Naive thymus-derived CD8-positive, alpha-beta T cell (primary cell): ENCODE measurements around the gene PRG2. TPM values are rescaled to one million over a fixed set of nuclear protein-coding genes. Genes with fewer than 3 reads are reported as not detected.
"Not testable (repeated sequence)": the region's sequence is repeated elsewhere in the genome, so short reads cannot be mapped to it uniquely, and the experiment has no call there.

ENCODE experiments used
- ATAC-seq, 2 donors: fragments of 150-1000 bp; cut with Tn5 transposase in 1 of 2; sonication (Bioruptor Pico), chemical (Tn5 transposase) in 1 of 2; 1 replicate in 1 of 2; 2 replicates in 1 of 2; pipeline ENCODE4 v1.10.0; 2021; ENCODE audit warnings: mild to moderate bottlenecking in 2 of 2, moderate library complexity in 2 of 2
- POLR2A ChIA-PET: fragments of 350-600 bp; sonication (Branson Sonifier 250); formaldehyde crosslinking; loops from one replicate; lab custom pipeline; 2021; ENCODE audit warnings: antibody characterized with exemption; lab: Charles Lee
- DNase-seq, 10 donors: peaks; one replicate each; pipeline versions ENCODE4 v3.0.0 to v3.0.0-alpha.2; 2020 to 2022
- H3K27ac Mint-ChIP-seq, 10 donors: one replicate each; pipeline ENCODE4 v1.8.0; 2020 to 2022; ENCODE audit warnings: mild to moderate bottlenecking in 10 of 10, mixed read lengths in 10 of 10, moderate library complexity in 4 of 10, inconsistent platforms in 1 of 10
- H3K27me3 Mint-ChIP-seq, 5 donors: one replicate each; pipeline ENCODE4 v1.8.0; 2021 to 2022; ENCODE audit warnings: mixed read lengths in 5 of 5
- H3K36me3 Mint-ChIP-seq, 3 donors: one replicate each; pipeline ENCODE4 v1.8.0; 2020 to 2022; ENCODE audit warnings: mixed read lengths in 3 of 3, mild to moderate bottlenecking in 2 of 3, inconsistent platforms in 1 of 3
- H3K4me1 Mint-ChIP-seq, 4 donors: one replicate each; pipeline ENCODE4 v1.8.0; 2021 to 2022; ENCODE audit warnings: mixed read lengths in 4 of 4
- H3K4me3 Mint-ChIP-seq, 10 donors: one replicate each; pipeline ENCODE4 v1.8.0; 2020 to 2022; ENCODE audit warnings: mild to moderate bottlenecking in 10 of 10, mixed read lengths in 10 of 10, moderate library complexity in 6 of 10, inconsistent platforms in 1 of 10
- H3K9me3 Mint-ChIP-seq, 9 donors: one replicate each; pipeline ENCODE4 v1.8.0; 2020 to 2022; ENCODE audit warnings: mixed read lengths in 9 of 9, mild to moderate bottlenecking in 3 of 9, inconsistent platforms in 1 of 9, moderate library complexity in 1 of 9
- polyA plus RNA-seq, 3 donors: library from polyadenylated mRNA; unstranded; fragments of 300-500 nt; fragmentation: Illumina TruSeq; gene quantifications; one replicate each; pipeline ENCODE4 v1.2.3, GENCODE V29; 2021
- total RNA-seq, 8 experiments: library from RNA in 2 of 8; stranded (reverse) in 2 of 8; gene quantifications; one replicate each; pipeline ENCODE4 v1.2.3 and lab custom pipeline; 2021 to 2026

The PRG2 gene
- total and polyA plus RNA-seq, 5 experiments from 2014 or later, result not detected

DNA sequence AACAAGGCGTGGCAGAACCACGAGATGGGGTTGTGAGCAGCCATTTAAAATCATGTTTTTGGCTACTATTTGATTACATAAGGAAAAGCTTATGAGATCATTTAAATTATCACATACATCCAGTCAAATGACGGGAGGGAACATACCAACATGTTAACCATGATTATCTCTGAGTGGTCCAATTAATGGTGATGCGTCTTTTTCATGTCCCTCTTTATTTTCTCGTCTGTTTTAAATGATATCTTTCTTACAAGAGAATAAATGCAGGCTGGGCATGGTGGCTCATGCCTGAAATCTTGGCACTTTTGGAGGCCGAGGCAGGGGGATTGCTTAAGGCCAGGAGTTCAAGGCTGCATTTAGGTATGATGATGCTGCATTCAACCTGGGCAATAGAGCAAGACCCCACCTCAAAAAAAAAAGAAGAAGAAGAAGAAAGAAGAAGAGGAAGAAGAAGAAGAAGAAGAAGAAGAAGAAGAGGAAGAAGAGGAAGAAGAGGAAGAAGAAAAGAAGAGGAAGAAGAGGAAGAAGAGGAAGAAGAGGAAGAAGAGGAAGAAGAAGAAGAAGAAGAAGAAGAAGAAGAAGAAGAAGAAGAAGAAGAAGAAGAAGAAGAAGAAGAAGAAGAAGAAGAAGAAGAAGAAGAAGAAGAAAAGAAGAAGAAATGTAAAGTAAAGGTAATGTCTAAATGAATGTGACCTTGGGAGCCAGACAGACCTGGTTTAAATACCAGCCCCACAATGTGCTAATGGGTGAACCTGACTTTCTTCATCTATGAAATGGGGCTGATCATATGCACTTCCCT, 12.8 kb upstream of the PRG2 start:
- H3K27me3 Mint-ChIP-seq, H3K4me3 Mint-ChIP-seq, DNase-seq, ATAC-seq, H3K9me3 Mint-ChIP-seq: not testable (repeated sequence)
- peaks cover 2 to 14% (median 8%) of the 10 kb centered on the region in 4 donors for H3K4me1 Mint-ChIP-seq
- peak overlapping the region in 1 of 10 donors; percentile 47 for H3K27ac Mint-ChIP-seq
- POLR2A ChIA-PET, result interaction anchor here (0.5 kb wide), 1 partner anchor 15 kb away, joined by 4 read pairs; no protein-coding TSS in a partner anchor
- H3K36me3 Mint-ChIP-seq, result peaks cover 0 to 22% (median 4%) of the 10 kb centered on the region in 3 donors

DNA sequence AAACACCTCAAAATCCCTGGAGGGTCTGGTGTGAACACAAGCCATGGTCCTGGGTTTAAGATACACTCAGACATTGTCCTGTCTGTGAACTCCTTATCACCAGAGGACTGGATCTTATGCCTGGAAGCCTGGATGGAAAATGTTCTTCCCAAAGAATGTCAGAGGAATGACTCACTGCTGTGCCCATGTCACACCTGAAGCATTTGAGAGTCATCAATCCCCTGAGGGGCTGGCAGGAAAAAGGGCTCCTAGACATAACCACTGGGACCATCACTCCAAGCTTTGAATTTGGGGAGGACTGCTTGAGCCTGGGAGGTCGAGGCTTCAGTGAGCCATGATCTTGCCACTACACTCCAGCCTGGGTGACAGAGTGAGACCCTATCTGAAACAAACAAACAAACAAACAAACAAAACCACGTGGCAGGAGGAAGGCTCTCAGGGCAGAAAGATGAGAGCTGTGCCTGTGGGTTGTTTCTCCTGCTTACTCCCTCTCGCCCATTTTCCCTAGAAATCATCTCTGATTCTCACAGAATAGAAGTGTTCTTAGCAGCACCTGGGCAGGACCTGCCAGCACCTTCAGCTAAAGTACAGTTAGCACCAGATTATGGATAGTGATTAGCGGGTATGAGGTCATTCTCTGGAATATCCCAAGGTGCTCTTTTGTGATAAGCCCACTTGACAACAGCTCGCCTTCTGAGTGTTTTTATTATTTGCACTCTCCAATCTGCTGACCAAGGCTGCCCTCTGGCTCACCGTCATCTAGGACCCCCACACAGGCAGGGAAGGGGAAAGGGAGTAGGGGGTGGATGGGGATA, 11.9 kb upstream of the PRG2 start:
- POLR2A ChIA-PET, result no interaction called here
- Mint-ChIP-seq H3K4me1 (peaks cover 2 to 14% (median 8%) of the 10 kb centered on the region in 4 donors), H3K9me3 (no peaks in the 10 kb centered on the region), H3K36me3 (peaks cover 0 to 14% (median 0%) of the 10 kb centered on the region in 3 donors), H3K27me3 (peaks cover 0 to 3% (median 0%) of the 10 kb centered on the region in 5 donors), H3K27ac (peak overlapping the region in 1 of 10 donors; percentile 47), H3K4me3 (no peak overlapping the region)
- DNase-seq, result no peak
- ATAC-seq, result no peak

DNA sequence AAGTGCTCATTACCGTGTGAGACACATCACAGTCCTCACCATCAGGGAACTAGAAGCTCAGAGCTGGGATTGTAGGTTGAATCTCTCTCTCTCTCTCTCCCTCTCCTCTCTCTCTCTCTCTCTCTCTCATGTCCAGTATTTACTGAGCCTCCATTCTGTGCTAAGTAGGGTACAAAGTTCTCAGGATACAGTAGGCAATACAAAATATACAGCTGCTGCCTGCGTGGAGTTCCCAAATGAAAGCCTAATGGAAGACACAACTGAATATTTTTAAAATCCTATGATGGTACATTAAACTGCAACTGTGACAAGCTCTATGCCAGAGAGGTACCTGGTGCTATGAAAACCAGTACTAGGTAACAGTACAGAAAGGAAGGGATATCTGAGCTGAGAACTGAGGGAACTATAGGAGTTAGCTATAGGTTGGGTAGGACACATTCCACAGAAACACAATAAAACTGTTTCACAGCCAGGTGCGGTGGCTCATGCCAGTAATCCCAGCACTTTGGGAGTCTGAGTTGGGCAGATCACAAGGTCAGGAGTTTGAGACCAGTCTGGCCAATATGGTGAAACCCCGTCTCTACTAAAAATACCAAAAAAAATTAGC, 9.6 kb upstream of the PRG2 start:
- H3K9me3 Mint-ChIP-seq, result no peaks in the 10 kb centered on the region
- peaks cover 0 to 2% (median 0%) of the 10 kb centered on the region in 3 donors for H3K36me3 Mint-ChIP-seq
- no peak for DNase-seq
- ATAC-seq, result no peak
- no peak overlapping the region for H3K4me3 Mint-ChIP-seq
- H3K4me1 Mint-ChIP-seq, result peaks cover 0 to 2% (median 0%) of the 10 kb centered on the region in 4 donors
- POLR2A ChIA-PET, result no interaction called here
- no peak overlapping the region for H3K27ac Mint-ChIP-seq
- peaks cover 0 to 3% (median 0%) of the 10 kb centered on the region in 5 donors for H3K27me3 Mint-ChIP-seq

DNA sequence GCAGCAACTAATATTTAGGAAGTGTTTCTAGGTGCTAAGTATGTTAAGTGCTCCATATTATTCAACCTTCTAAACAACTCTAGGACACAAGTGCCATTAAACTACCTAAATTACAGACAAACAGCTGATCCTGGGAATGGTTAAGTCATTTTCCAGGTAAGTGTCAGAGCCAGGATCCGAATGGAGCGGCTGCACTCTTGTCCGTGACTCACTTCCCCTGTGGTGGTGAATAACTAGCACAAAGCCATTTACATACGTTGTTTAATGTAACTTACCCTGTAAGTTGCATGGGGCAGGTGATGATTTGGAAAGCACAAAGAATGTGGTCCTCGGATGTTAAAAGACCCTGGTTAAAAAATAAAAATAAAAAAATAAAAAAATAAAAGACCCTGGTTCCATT, 8.8 kb upstream of the PRG2 start:
- no peaks in the 10 kb centered on the region for H3K9me3 Mint-ChIP-seq
- DNase-seq, result no peak
- H3K36me3 Mint-ChIP-seq, result peaks cover 0 to 2% (median 0%) of the 10 kb centered on the region in 3 donors
- H3K27ac Mint-ChIP-seq, result no peak overlapping the region
- POLR2A ChIA-PET, result no interaction called here
- H3K4me1 Mint-ChIP-seq, result peaks cover 0 to 2% (median 0%) of the 10 kb centered on the region in 4 donors
- no peak overlapping the region for H3K4me3 Mint-ChIP-seq
- no peak for ATAC-seq
- H3K27me3 Mint-ChIP-seq, result peaks cover 0 to 3% (median 0%) of the 10 kb centered on the region in 5 donors

DNA sequence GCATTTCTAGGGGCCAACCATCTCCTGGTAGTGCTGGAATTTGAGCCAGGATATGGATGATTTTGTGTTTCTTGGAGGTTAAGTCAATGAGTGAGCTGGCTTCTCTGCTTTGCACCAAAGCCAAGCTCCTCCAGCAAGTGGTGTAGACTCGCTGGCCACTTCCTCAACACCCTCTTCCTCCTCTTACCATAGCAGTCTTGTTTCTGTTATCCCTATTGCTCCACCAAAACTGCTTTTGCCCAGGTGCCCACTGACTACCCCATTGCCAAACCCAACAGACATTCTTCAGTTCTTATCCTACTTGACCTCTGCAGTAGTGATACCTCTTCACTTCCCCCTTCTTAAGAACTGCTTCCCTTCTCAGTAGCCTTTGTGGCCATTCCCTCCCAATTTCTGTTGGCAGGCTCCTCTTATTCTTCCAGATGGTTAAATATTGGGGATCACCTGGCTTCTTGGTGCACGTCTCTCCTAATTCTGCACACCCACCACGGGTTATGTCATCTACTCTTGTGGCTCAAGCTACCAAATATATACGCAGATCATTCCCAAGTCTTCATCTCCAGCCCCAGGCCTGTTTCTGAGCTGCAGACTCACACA, 7.0 kb upstream of the PRG2 start:
- H3K4me1 Mint-ChIP-seq, result no peaks in the 10 kb centered on the region
- H3K27ac Mint-ChIP-seq, result no peak overlapping the region
- DNase-seq (no peak), ATAC-seq (no peak)
- H3K9me3 Mint-ChIP-seq, result no peaks in the 10 kb centered on the region
- POLR2A ChIA-PET, result no interaction called here
- H3K4me3 Mint-ChIP-seq, result no peak overlapping the region
- H3K27me3 Mint-ChIP-seq, result no peaks in the 10 kb centered on the region
- H3K36me3 Mint-ChIP-seq, result no peaks in the 10 kb centered on the region

DNA sequence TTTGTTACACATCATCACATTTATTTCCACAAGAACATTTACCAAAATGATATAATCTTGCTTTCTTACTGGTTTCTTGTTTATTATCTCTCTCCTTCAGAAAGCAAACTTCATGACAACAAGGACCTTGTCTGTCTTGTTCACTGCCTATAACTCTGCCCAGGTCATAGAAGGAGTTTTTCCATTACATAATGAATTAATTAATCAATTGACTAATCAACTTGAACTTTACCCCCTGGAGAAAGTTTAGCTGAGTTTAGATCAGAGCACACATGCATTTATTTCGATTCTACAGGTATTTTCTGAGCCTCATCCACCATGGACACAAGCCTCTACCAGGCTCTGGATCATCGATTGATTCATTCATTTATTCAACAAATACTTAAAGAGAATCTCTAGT, 6.3 kb upstream of the PRG2 start:
- Mint-ChIP-seq H3K27ac (no peak overlapping the region), H3K36me3 (no peaks in the 10 kb centered on the region), H3K27me3 (no peaks in the 10 kb centered on the region), H3K4me1 (no peaks in the 10 kb centered on the region), H3K9me3 (no peaks in the 10 kb centered on the region), H3K4me3 (no peak overlapping the region)
- ATAC-seq (no peak), DNase-seq (no peak)
- POLR2A ChIA-PET, result no interaction called here

DNA sequence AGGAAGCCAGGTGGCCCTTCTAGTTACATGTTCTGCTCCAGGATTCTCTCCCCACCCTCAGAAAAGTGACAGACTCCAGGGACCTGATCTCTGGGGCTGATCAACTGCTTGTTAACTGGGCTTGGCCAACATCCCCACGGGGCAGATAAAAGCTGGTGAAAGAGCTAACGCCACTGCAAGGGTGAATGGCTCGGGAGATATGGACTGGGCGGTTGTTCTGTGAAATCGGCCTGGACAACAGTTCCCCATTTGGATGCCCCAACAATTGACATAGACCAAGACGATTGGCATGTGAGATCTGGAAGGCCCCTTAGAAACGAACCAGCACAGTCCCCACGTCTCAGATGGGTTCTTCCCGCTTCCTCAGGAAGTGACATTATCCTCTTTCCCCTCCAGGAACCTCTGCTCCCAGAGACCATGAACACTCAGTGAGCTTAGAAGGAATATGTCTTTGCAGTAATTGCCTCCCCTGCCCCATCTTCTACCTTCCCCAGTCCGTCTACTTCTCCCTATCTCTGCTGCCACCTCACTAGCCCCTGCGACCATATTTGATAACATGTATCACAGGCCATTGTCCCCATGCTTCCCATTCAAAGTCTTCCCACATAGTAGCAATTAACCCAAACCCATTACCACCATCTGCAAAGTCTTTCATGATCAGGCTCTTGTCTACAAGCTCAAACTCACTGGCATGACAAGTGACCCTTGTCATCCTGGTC, 5.6 kb upstream of the PRG2 start:
- Mint-ChIP-seq H3K36me3 (no peaks in the 10 kb centered on the region), H3K9me3 (no peaks in the 10 kb centered on the region), H3K4me3 (no peak overlapping the region), H3K27me3 (no peaks in the 10 kb centered on the region), H3K4me1 (no peaks in the 10 kb centered on the region), H3K27ac (no peak overlapping the region)
- POLR2A ChIA-PET, result no interaction called here
- no peak for ATAC-seq
- no peak for DNase-seq

DNA sequence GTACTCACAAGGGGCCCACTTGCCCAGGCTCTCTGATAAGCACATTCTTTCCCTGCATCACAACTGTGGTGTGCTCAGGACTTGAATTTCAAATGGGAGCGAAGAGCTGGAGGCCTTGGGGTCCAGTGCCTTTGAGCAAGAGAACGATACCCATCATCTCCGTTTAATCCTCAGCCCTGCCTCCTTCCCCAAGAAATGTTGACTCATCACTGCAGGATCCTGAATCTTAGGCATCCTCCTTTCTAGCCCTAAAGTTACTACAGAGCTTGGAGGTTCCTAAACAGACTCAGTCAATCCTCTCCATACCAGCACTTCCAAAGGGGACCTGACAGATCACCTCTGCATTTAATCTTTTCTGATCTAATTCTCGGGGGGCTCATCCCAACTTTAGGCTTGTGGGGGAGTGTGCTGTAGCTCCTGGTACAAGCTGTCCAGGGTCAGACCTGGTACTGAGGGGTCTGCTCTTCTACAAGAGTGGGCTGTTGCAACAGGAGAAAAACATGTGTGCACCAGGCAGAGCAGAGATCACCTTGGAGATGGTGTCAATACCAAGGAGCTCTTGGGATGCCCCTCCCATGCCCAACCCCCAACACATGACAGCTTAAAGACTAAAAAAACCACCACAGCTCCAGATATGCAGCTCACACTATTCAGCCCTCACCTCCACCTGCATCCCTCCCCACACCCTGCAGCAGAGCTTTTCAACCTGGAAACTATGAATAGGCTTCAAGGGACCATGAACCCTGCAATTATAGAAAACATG, 3.9 kb upstream of the PRG2 start:
- ATAC-seq (no peak), DNase-seq (no peak)
- Mint-ChIP-seq H3K27ac (no peak overlapping the region), H3K36me3 (no peaks in the 10 kb centered on the region), H3K4me3 (no peak overlapping the region), H3K9me3 (no peaks in the 10 kb centered on the region), H3K4me1 (peaks cover 0 to 2% (median 0%) of the 10 kb centered on the region in 4 donors), H3K27me3 (peaks cover 0 to 3% (median 0%) of the 10 kb centered on the region in 5 donors)
- POLR2A ChIA-PET, result no interaction called here

DNA sequence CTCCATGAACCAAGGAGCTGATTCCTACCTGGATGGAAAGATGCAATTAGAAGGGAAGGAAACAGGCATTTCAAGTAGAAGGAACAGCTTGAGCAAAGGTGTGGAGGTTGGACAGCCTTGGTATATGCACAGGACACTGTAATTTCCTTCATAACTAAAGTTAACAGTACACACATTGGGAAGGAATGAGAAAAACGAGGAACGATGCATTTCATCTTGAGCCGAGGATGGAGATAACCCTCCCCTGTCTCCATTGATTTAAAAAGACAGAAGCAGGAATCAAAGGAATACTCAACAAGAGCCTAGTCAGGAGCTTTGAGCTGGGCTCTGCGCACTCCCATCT, 2.3 kb upstream of the PRG2 start:
- Mint-ChIP-seq H3K27me3 (peaks cover 0 to 8% (median 0%) of the 10 kb centered on the region in 5 donors), H3K4me3 (no peak overlapping the region), H3K4me1 (peaks cover 0 to 2% (median 0%) of the 10 kb centered on the region in 4 donors), H3K36me3 (no peaks in the 10 kb centered on the region), H3K9me3 (no peaks in the 10 kb centered on the region), H3K27ac (no peak overlapping the region)
- ATAC-seq (no peak), DNase-seq (no peak)
- POLR2A ChIA-PET, result no interaction called here

DNA sequence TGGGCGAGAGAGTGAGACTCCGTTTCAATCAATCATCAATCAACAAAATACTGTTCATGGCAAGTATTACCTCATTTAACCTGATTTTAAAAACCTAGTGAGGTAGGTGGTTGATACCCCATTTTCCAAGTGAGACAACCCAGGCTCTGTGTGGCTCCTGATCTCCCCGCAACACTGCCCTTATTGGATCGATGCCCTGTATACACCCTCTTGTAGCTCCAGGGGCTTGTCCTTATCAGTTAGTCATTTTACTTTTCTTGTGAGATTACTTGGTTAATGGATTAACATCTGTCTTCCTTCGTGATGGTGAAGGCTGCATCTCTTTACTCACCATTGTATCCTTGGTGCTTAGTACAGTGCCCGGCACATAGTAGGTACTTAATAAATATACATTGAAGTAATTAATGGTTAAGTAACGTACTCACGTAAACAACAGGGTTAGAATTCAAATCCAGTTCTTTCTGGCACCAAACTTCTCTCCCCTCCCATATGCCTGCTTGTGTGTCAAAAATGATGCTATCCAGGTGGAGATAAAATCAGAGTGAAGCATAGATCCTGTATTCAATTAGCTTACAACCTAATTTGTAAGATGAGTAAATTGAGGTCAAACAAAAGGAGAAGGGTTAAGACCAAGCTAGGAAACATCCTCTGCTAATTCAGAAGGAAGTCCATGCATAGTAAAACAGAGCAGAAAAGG, 1.8 kb upstream of the PRG2 start:
- POLR2A ChIA-PET, result no interaction called here
- ATAC-seq (no peak), DNase-seq (no peak)
- peaks cover 0 to 2% (median 0%) of the 10 kb centered on the region in 4 donors for H3K4me1 Mint-ChIP-seq
- H3K27ac Mint-ChIP-seq, result no peak overlapping the region
- peaks cover 0 to 8% (median 0%) of the 10 kb centered on the region in 5 donors for H3K27me3 Mint-ChIP-seq
- H3K36me3 Mint-ChIP-seq, result no peaks in the 10 kb centered on the region
- no peak overlapping the region for H3K4me3 Mint-ChIP-seq
- H3K9me3 Mint-ChIP-seq, result no peaks in the 10 kb centered on the region

DNA sequence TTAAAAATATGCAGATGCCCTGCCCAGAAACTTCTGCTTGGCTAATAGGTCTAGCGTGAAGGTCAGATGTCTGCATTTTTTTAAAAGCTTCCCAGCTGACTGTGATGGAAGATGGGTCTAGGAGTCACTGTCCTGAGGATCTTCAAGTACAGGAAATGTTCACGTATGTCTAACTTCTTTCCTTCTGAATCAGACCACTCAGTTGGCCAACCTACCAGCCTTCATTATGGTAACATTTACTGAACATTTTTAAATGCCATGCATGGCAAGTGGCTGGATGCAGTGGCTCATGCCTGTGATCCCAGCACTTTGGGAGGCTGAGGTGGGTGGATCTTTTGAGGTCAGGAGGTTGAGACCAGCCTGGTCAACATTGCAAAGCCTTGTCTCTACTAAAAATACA, 1.1 kb upstream of the PRG2 start:
- ATAC-seq (no peak), DNase-seq (no peak)
- POLR2A ChIA-PET, result no interaction called here
- no peaks in the 10 kb centered on the region for H3K9me3 Mint-ChIP-seq
- H3K27me3 Mint-ChIP-seq, result peaks cover 0 to 8% (median 0%) of the 10 kb centered on the region in 5 donors
- peaks cover 0 to 2% (median 0%) of the 10 kb centered on the region in 4 donors for H3K4me1 Mint-ChIP-seq
- H3K27ac Mint-ChIP-seq, result no peak overlapping the region
- no peaks in the 10 kb centered on the region for H3K36me3 Mint-ChIP-seq
- H3K4me3 Mint-ChIP-seq, result no peak overlapping the region
